Left colon (tissue), 2 donors: Measurements from ENCODE around the gene JUN. TPM values are rescaled to one million over a fixed set of nuclear protein-coding genes. Genes with fewer than 3 reads are reported as not detected.
A peak's percentile ranks its signal among the peaks of the same experiment; 100 is the strongest.

ENCODE experiments used
- ATAC-seq: fragments of 200-7000 bp; cut with Tn5 transposase; one replicate; pipeline ENCODE4 v1.9.1; 2020; ENCODE audit warnings: mild to moderate bottlenecking, moderate library complexity
- DNase-seq, 2 donors: peaks; one replicate each; pipeline ENCODE4 v3.0.0-alpha.2; 2020
- intact Hi-C, 2 donors: fragments of 100-400 bp; cut with DNase I in 1 of 2; cut with micrococcal nuclease in 1 of 2; formaldehyde crosslinking; loops; one replicate each; pipeline versions ENCODE4 v1.11.2 to v1.14.0; 2022; cut with DNase I, micrococcal nuclease
- long read RNA-seq: library from polyadenylated mRNA; unstranded; transcript quantifications from one replicate; pipeline ENCODE4 v2.0.0, GENCODE V29; 2021
- total RNA-seq, 2 donors: library from RNA; stranded (reverse); fragmentation: NEBNext Ultra II Directional; extraction: Animal tissue kit (Norgen Biotek cat#: 25700); gene quantifications; one replicate each; pipeline ENCODE4 v1.2.1, GENCODE V29; 2021
- donor health status: DM: no; HTN: no; CAD: no.
- donor health status: DM: yes; HTN: yes; CAD: no.

Gene JUN
- total RNA-seq, result 100 to 1,000 TPM; 184 to 199 TPM
- long read RNA-seq, transcript JUN-201 (1 exons, 3,540 nt), result major isoform, 435 of 435 reads
- long read RNA-seq, partial matches to known transcripts, result 0 of 435 reads
- long read RNA-seq, other reads (novel, unspliced or antisense), result 0 of 435 reads

- intact Hi-C loops, result loop anchor here in 1 of 2 donors (5.0 to 10.0 kb wide), 3 partner anchors 111 to 918 kb away; partner anchors contain the start of gene FGGY
- peak; percentile 100 for DNase-seq
- peak; percentile 67 for ATAC-seq
Measured at GRCh38 chr1:58783993-58784757, at the start of gene JUN. JUN (minus strand) TSS chr1:58784047; CDS start chr1:58783070, 977 bp downstream.

- DNase-seq, result no peak
- ATAC-seq, result no peak
- intact Hi-C loops, result no loop called here
Measured at GRCh38 chr1:58833166-58833565, 49.3 kb upstream of the JUN start.

- ATAC-seq (no peak), DNase-seq (no peak)
- intact Hi-C loops, result no loop called here
Measured at GRCh38 chr1:58830291-58830690, 46.4 kb upstream of the JUN start.

GRCh38 chr1:58829866-58830265 lies 46.0 kb upstream of the JUN start:
- ATAC-seq (no peak), DNase-seq (no peak)
- intact Hi-C loops, result no loop called here

- DNase-seq (no peak), ATAC-seq (no peak)
- intact Hi-C loops, result no loop called here
Measured at GRCh38 chr1:58827298-58827697, 43.5 kb upstream of the JUN start.

- peak; percentile 99 for ATAC-seq
- intact Hi-C loops, result no loop called here
- DNase-seq, result peak; percentile 86 to 92
Measured at GRCh38 chr1:58824753-58825389, 41.0 kb upstream of the JUN start.

- DNase-seq (no peak), ATAC-seq (no peak)
- intact Hi-C loops, result no loop called here
Measured at GRCh38 chr1:58823481-58824010, 39.7 kb upstream of the JUN start.

- DNase-seq (no peak), ATAC-seq (no peak)
- intact Hi-C loops, result no loop called here
Measured at GRCh38 chr1:58821309-58821708, 37.5 kb upstream of the JUN start.

GRCh38 chr1:58818976-58819375 lies 35.1 kb upstream of the JUN start:
- intact Hi-C loops, result no loop called here
- ATAC-seq, result no peak
- DNase-seq, result no peak

- ATAC-seq (no peak), DNase-seq (no peak)
- intact Hi-C loops, result no loop called here
Measured at GRCh38 chr1:58818075-58818474, 34.2 kb upstream of the JUN start.

GRCh38 chr1:58816747-58817221 lies 32.9 kb upstream of the JUN start:
- ATAC-seq, result no peak
- DNase-seq, result no peak
- intact Hi-C loops, result no loop called here

GRCh38 chr1:58816072-58816746 lies 32.4 kb upstream of the JUN start:
- DNase-seq (peak; percentile 94 to 96), ATAC-seq (peak; percentile 71)
- intact Hi-C loops, result no loop called here

- DNase-seq (peak; percentile 69 to 81), ATAC-seq (peak; percentile 68)
- intact Hi-C loops, result no loop called here
Measured at GRCh38 chr1:58815686-58816071, 31.8 kb upstream of the JUN start.

- DNase-seq (peak; percentile 89 to 92), ATAC-seq (peak; percentile 79)
- intact Hi-C loops, result no loop called here
Measured at GRCh38 chr1:58815069-58815685, 31.3 kb upstream of the JUN start.

GRCh38 chr1:58814251-58815068 lies 30.6 kb upstream of the JUN start:
- ATAC-seq (peak; percentile 71), DNase-seq (peak; percentile 87)
- intact Hi-C loops, result no loop called here

GRCh38 chr1:58813801-58814200 lies 30.0 kb upstream of the JUN start:
- ATAC-seq (no peak), DNase-seq (no peak)
- intact Hi-C loops, result no loop called here

GRCh38 chr1:58813361-58813760 lies 29.5 kb upstream of the JUN start:
- ATAC-seq (no peak), DNase-seq (no peak)
- intact Hi-C loops, result no loop called here

- ATAC-seq (no peak), DNase-seq (no peak)
- intact Hi-C loops, result no loop called here
Measured at GRCh38 chr1:58812926-58813325, 29.1 kb upstream of the JUN start.
